Mammary epithelial cell (primary cell): Measurements from ENCODE around the gene OGFR.

Source experiments
- CTCF ChIP-seq, 2 donors: IDR thresholded peaks in 1 of 2; conservative IDR thresholded peaks in 1 of 2; 2 replicates each; pipeline ENCODE4 v1.5.1; 2011 to 2012; ENCODE audit warnings: inconsistent platforms in 2 of 2, low read length in 2 of 2, mild to moderate bottlenecking in 2 of 2, control low read depth in 1 of 2, low read depth in 1 of 2; ENCODE audit not compliant: insufficient read depth in 1 of 2; ENCODE audit errors: extremely low read depth in 1 of 2
- EZH2 ChIP-seq: IDR thresholded peaks from 2 replicates; pipeline ENCODE4 v1.6.1; 2012; ENCODE audit warnings: low read length, inconsistent platforms, borderline replicate concordance

DNA sequence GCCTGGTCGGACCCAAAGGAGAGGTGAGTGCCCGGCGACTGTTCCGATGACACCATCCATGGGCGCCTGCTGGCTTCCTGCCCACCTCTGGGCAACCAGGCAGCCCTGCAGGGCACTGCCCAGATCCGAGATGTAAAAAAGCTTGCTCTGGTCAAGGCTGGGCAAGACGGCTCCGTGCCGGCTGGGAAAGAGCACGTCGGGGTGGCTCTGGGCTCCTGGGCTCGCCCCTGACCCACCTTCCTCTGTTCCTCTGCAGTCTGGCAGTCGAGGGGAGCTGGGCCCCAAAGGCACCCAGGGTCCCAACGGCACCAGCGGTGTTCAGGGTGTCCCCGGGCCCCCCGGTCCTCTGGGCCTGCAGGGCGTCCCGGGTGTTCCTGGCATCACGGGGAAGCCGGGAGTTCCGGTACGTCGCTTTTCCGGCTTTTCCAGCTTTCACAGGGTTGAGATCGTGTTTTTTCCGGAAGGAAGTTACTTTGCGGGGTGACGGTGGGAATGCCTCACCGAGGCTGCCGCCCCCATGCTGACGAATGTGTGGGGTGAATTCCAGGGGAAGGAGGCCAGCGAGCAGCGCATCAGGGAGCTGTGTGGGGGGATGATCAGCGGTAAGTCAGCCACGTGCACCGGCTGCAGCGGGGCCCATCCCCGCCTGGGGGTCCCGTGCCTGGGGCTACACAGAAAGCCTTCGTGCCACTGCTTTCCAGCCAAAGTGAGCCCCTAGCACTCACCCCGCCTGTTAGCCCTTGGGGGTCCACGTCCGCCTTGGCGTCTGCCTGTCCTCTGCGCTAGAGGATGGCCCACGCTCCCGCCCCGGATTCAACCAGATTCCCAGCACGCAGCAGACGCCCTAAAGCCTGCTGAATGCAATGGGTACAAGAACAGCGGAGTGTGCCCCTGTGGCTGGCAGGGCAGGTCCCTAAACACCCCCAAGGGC lies 31.6 kb downstream of the OGFR start:
- no peak for TF ChIP-seq CTCF (conservative IDR thresholded peaks at IDR 0.05 in 1 of 2, IDR thresholded peaks at IDR 0.05 in 1 of 2; ENCODE audit: extremely low read depth in 1 of 2, insufficient read depth in 1 of 2, low read depth in 1 of 2, low read length in 2 of 2)
- no peak for TF ChIP-seq EZH2
